Activated effector memory CD4-positive, alpha-beta T cell treated with Interleukin-2 at 50 U/mL for 16 hours (primary cell): ENCODE measurements around the gene SPTBN1.

Experiments used
- DNase-seq: peaks from one replicate; pipeline ENCODE4 v3.0.0-alpha.2; 2020

SPTBN1 gene

DNA sequence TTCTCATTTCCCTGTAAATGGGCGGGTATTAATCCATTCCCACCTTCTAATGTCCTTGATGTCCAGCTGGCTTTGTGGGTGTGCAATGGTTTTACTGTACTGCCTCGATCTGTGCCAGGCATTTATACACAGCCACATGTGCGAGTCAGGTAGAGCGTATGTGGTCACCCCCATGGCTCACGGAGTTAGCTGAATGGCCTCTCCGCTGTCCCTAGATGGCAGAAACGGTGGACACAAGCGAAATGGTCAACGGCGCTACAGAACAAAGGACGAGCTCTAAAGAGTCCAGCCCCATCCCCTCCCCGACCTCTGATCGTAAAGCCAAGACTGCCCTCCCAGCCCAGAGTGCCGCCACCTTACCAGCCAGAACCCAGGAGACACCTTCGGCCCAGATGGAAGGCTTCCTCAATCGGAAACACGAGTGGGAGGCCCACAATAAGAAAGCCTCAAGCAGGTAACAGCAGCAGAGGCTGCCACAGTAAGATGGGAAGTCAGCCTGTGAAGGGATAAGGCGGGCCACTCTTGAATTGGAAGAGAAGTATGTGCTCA is 208.2 kb downstream of the SPTBN1 start:
- no peak for DNase-seq

DNA sequence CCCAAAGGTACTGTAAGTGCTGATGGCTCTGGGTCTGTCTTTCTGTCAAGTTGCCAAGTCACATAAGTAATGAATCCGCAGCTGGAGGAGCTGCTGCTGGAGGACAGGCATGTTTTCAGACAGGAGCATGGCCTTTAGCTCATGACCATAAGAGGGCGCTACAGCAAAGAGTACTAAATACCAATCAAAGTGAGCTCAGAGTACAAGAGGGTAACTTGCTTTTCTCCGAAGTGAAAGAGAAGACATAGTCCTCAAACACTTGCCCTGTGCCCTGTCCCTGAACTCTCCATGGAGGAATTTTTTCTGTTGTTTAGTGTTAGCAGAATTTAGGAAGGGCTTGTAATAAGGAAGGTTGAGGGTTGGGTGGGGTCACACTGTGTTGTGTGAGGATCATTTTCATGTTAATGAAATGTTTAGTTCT is 209.3 kb downstream of the SPTBN1 start:
- no peak for DNase-seq

DNA sequence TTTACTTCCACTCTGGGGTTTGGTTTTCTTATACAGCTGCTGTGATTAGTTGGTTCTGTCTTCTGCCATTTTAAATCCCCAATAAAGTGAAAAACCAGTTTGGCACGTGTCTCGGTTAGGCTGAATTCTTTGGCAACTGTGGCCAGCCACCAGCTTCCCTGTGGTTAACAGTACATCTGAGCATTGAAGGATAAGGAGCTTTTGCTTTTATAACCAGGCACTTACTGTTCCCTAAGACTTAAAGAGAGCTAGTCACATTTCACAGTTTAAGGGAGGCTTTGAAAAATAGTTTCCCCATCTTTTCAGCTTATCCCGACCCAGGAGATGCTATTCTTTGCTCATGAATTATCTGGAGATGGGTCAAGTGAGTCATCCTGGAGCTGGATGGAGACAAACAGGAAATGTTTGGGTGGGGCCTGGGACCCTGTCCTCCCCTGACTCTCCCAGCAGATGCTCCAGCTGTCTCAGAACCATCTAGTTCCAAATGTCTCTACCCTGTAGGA is 210.1 kb downstream of the SPTBN1 start:
- no peak for DNase-seq

DNA sequence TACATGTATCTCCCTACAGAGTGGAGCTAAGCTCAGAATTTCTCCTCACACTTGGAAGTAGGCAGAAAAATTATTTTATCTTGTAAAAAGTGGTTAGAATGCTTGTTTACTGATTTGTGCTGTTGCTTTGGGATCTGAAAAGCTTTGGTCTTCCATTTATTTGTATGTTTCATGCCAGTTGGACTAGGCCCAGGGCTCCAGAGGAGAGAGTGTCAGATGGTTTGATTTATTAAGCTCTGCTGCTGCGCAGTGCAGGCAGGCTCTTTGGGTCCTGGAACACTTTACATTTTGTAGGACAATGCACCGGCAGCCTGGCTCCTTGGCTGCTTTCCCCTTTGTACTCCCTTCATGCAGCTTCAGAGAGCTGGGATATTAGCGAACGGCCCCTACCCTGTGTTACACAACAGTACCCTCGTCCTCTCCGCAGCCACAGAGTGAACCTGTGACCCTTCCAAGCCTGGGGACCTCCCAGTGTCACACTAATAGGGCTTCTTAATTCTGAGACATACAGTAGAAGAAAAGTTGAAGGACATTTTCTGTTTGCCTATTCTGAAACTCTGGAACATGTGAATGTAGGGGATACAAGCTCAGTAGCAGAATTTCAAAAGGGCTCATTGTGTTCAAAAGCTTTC is 210.6 kb downstream of the SPTBN1 start:
- DNase-seq: no peak

DNA sequence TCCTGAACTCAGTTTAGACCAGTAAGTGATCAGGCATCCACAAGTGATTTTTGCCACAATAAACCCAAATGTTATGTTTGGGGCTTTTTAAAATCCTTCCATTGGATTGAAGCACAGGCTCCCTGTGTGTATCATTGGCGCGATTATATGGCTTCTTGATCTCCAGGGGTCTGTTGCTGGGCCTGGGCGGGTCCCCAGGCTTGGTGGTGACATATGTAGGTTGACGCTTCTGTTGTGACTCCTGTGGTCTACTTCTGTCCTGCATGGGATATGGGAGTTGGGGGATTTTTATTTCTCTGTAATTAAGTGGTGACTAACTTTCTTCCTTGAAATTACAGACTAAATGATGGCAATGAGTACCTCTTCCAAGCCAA is 211.1 kb downstream of the SPTBN1 start:
- no peak for DNase-seq

DNA sequence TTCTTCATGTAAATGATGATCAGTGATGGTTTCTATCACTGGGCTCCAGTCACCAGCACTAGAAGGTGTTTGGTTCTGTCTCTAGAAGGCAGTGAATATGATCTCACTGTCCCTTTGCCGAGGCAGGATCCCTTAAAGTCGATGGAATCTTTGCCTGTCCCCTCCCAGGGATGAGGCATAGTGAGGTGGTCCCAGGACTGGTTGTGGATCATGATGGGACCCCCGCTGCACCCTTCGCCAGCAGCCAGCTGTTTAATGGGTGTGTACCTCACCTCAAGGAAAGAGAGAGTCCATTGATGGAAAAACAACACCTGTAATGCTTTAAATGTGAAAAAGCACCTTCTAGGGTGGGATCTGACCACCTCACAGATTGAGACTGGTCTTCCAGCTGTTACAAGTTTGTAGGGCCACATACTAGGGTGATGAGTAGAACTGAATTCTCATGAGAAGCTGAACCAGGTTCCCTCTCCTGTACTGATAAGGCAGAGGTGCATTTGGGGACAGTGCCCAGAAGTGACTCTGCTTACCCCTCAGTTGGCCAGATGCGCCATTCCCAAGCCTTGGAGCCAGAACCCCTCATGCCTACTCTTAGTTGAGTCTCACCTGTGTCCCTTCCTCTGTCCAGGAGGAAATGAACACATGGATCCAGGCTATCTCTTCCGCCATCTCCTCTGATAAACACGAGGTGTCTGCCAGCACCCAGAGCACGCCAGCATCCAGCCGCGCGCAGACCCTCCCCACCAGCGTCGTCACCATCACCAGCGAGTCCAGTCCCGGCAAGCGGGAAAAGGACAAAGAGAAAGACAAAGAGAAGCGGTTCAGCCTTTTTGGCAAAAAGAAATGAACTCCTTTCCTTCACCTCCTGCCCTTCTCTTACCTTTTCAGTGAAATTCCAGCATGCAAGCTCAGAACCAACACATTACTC is 211.9 kb downstream of the SPTBN1 start:
- DNase-seq: no peak

DNA sequence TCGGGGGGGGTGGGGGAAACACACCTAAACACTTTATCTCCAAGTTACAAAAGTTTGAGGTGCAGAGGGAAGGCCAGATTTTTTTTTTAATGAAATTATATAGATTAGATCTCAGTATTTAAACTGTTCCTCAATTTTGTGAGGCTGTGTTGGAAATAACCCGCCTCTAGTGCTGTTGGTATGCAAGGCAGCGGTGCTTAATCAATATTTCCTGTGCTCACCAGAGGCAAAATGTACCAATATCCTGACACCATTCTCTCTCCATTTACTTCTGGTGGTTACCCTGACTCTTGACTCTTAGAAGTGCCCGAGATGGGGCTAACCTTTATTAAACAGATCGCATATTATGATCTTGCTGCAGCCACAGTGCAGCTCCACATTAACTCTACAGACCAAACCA is 212.6 kb downstream of the SPTBN1 start:
- no peak for DNase-seq

DNA sequence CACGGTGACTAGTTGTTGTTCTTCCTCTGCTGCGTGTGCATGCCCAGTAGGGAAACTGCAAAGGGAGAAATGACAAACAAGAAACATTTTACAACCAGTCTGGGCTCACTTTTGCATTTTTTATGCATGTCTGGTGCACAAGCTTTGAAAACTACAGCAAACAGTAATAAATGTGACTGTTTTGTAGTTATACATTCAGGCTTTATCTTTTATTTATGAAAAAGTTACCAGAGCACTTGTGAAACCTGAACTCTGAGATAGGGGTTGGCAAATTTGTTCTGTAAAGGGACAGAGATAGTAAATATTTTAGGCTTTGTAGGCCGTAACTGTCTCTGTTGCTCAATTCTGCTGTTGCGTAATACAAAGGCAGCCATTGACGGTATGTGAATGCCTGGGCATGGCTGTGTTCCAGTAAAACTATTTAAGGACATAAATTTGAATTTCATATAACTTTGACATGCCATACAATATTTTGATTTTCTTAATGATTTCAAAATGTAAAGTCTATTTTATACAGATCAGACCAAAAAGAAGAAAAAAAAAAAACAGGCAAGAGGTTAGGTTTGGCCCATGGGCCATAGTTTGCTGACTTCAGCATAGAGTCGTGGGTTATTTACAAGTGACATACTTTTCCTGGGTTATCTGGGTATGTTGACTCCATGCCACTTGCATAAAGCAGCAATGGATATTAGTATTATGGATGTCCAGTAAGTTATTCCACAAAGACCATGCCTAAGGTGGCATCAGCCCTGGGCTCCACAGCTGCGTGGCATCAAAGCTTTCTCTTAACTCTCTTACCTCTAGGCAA is 213.8 kb downstream of the SPTBN1 start:
- DNase-seq: no peak

DNA sequence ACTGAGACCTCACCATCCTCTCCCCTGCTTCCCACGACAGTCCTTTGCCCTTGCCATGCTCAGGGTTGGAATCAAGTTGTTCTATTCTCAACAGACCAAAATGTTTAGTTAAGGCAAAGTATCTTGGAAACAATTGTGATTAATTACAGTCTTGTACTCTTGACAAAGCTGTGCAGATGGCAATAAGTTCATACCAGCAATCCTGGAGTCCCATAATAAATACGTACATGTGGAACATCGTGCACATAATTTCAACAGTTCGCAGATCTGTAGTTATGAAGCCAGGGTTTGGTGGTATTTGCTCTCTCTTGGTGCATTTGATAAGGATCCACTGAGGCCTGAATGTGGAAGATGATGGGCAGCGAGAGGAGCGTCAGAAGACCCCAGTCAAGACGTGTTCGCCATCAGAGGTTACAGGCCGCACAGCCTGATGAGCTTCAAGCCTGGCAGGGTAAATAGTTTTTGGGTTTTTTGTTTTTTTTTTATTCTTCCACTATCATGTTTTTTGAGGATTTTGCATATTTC is 214.4 kb downstream of the SPTBN1 start:
- no peak for DNase-seq

DNA sequence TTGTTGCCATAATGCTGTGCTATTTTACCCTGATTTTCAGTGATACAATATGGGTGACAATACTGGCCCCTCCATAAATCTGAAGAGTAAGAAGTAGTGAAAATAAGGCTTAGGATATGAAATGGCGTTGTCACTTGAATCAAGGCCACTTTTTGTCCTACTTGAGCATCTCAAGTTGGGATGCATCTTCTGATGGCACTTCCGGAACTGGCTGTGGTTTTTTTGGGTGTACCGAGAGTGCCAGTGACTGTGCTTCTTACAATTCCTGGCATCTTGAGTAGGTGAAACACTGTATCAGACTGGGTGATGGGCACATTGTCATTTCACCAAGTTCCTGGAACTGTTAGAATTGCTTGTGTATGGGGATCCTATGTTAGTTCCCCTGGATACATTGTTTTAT is 214.9 kb downstream of the SPTBN1 start:
- DNase-seq: no peak

GRCh38 chr2:54671875-54672589 is 215.9 kb downstream of the SPTBN1 start:
- DNase-seq: no peak

GRCh38 chr2:54672590-54673456 is 216.7 kb downstream of the SPTBN1 start:
- no peak for DNase-seq

- no peak for DNase-seq
These were observed 217.4 kb downstream of the SPTBN1 start for GRCh38 chr2:54673501-54673998.

- DNase-seq: no peak
These were observed 219.2 kb downstream of the SPTBN1 start for GRCh38 chr2:54675281-54675680.

- no peak for DNase-seq
These were observed 219.6 kb downstream of the SPTBN1 start for GRCh38 chr2:54675738-54676137.

GRCh38 chr2:54676656-54677055 is 220.5 kb downstream of the SPTBN1 start:
- no peak for DNase-seq

DNA sequence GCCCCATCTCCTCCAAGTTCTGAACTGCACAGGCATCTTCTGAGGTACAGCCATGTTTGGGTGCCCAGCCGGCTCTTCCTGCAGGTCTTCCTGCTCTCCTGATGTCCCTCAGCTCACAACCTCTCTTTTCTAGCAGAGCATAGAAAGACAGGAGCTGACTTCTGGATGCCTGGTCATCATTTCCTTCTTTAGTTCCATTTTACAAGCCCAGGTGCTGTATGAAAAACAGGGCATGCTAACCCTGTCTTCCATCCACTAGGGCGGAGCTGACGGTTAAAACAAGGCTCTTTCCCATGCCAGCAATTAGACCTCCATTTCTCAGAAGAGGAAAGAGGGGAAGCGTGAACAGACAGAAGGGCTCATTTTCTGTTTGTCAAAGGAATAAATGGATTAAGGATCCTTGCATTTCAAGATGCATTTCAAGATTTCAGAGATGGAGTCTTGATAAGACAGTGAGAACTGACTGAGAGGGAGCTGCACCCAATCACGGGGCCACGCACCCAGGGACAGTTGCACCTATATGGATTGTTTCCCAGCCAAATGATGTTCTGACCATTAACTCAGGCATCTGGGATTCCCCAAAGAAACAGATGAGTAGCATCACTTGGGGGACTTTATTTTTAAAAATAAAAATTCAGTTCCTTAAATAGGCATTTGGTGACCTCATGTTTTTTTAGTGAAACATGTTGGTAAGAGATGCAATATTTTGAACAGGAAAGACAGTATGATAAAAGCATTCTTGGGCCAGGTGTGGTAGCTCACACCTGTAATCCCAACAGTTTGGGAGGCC is 221.5 kb downstream of the SPTBN1 start:
- no peak for DNase-seq

- no peak for DNase-seq
These were observed 222.6 kb downstream of the SPTBN1 start for GRCh38 chr2:54678719-54679118.

GRCh38 chr2:54680397-54681041 is 224.4 kb downstream of the SPTBN1 start:
- DNase-seq: no peak
